GM12878 (cell line): ENCODE measurements around the gene CD164. TPM values are rescaled to one million over a fixed set of nuclear protein-coding genes. Genes with fewer than 3 reads are reported as not detected.
A peak's percentile ranks its signal among the peaks of the same experiment; 100 is the strongest.

Experiments used
- ATAC-seq: fragments of 200-7000 bp; cut with Tn5 transposase; 3 replicates; pipeline ENCODE4 v1.9.1; 2020; ENCODE audit warnings: mild to moderate bottlenecking, moderate library complexity
- BruUV-seq: library from RNA; stranded (reverse); fragments of 400-500 nt; replicated peaks from 2 replicates; lab custom pipeline; 2021; lab: Mats Ljungman, UMichigan
- CTCF ChIA-PET: fragments of 300-600 bp; sonication (Branson Sonifier 250); formaldehyde crosslinking; extraction: SDS; loops from one replicate; lab custom pipeline; 2021; ENCODE audit warnings: inconsistent platforms; lab: Yijun Ruan, JAX
- POLR2A ChIA-PET: fragments of 350-600 bp; formaldehyde crosslinking; extraction: SDS; loops from one replicate; lab custom pipeline; 2021; ENCODE audit warnings: inconsistent platforms; lab: Charles Lee
- RAD21 ChIA-PET: fragments of 300-600 bp; sonication (Branson Sonifier 250); formaldehyde crosslinking; loops from one replicate; lab custom pipeline; 2023; ENCODE audit warnings: antibody characterized with exemption; ENCODE audit not compliant: unreplicated experiment; lab: Charles Lee
- SMC1A ChIA-PET: fragments of 300-600 bp; sonication (Branson Sonifier 250); formaldehyde crosslinking; loops from one replicate; lab custom pipeline; 2023; ENCODE audit not compliant: unreplicated experiment, uncharacterized antibody; lab: Charles Lee
- DNase-seq: peaks from one replicate; pipeline ENCODE4 v3.0.0-alpha.2; 2011; ENCODE audit warnings: low read depth, low spot score
- FAIRE-seq: peaks from 3 replicates; lab custom pipeline; 2011; peaks lifted over from hg19 to GRCh38; lab: Jason Lieb, UNC
- H2AFZ ChIP-seq: 2 replicates; pipeline ENCODE4 v1.6.0; 2011; ENCODE audit warnings: low read depth, low read length, control low read depth; ENCODE audit not compliant: control insufficient read depth
- H3K27ac ChIP-seq: 2 replicates; pipeline ENCODE4 v1.5.1; 2011; ENCODE audit warnings: control low read depth; ENCODE audit not compliant: control insufficient read depth, insufficient read depth
- H3K27me3 ChIP-seq, 2 experiments: replicated peaks in 1 of 2; 2 replicates each; pipeline versions ENCODE4 v1.6.0 to v1.6.1; 2011; ENCODE audit warnings: low read length in 1 of 2; ENCODE audit not compliant: control insufficient read depth in 2 of 2, insufficient read depth in 2 of 2
- H3K36me3 ChIP-seq, 2 experiments: 2 replicates each; pipeline ENCODE4 v1.5.1; 2011; ENCODE audit warnings: low read length in 1 of 2; ENCODE audit not compliant: control insufficient read depth in 2 of 2, insufficient read depth in 2 of 2
- H3K4me1 ChIP-seq: 2 replicates; pipeline ENCODE4 v1.6.1; 2011; ENCODE audit warnings: mild to moderate bottlenecking, low read length, moderate library complexity, mixed read lengths; ENCODE audit not compliant: control insufficient read depth, insufficient read depth
- H3K4me2 ChIP-seq: 2 replicates; pipeline ENCODE4 v1.6.0; 2011; ENCODE audit warnings: control low read depth; ENCODE audit not compliant: control insufficient read depth, insufficient read depth
- H3K4me3 ChIP-seq: fragments of 200-600 bp; sonication (generic); 2 replicates; pipeline ENCODE4 v1.5.1; 2016
- H3K79me2 ChIP-seq: 2 replicates; pipeline ENCODE4 v1.6.0; 2011; ENCODE audit warnings: low read length; ENCODE audit not compliant: control insufficient read depth, insufficient read depth
- H3K9ac ChIP-seq: 2 replicates; pipeline ENCODE4 v1.8.0; 2011; ENCODE audit warnings: low read length, control low read depth, mixed read lengths; ENCODE audit not compliant: control insufficient read depth, insufficient read depth
- H3K9me3 ChIP-seq: replicated peaks from 3 replicates; pipeline ENCODE4 v1.5.1; 2011; ENCODE audit warnings: mild to moderate bottlenecking, low read length; ENCODE audit not compliant: control insufficient read depth, insufficient read depth
- H4K20me1 ChIP-seq: 2 replicates; pipeline ENCODE4 v1.6.0; 2011; ENCODE audit not compliant: control insufficient read depth, insufficient read depth
- ATF7 ChIP-seq: fragments of 450-650 bp; IDR thresholded peaks from 2 replicates; pipeline ENCODE4 v1.6.1; 2016; ENCODE audit warnings: low read depth, mild to moderate bottlenecking
- NFYA ChIP-seq: IDR thresholded peaks from 2 replicates; pipeline ENCODE4 v1.6.1; 2011; ENCODE audit warnings: low read depth, mild to moderate bottlenecking, low read length, improper control_type of control experiment, borderline replicate concordance
- POU2F2 ChIP-seq: IDR thresholded peaks from 3 replicates; pipeline ENCODE4 v1.6.1; 2011; ENCODE audit warnings: low read depth, mild to moderate bottlenecking, low read length, borderline replicate concordance
- RUNX3 ChIP-seq: IDR thresholded peaks from 2 replicates; pipeline ENCODE4 v1.6.1; 2012; ENCODE audit warnings: low read length, inconsistent platforms
- SMAD1 ChIP-seq: fragments of 450-650 bp; IDR thresholded peaks from 2 replicates; pipeline ENCODE4 v1.6.1; 2018; ENCODE audit warnings: mild to moderate bottlenecking, low read depth; ENCODE audit not compliant: partially characterized antibody
- SMARCA5 ChIP-seq: fragments of 450-650 bp; IDR thresholded peaks from 2 replicates; pipeline ENCODE4 v1.6.1; 2017; ENCODE audit warnings: mild to moderate bottlenecking
- SPI1 ChIP-seq: IDR thresholded peaks from 2 replicates; pipeline ENCODE4 v1.6.1; 2011; ENCODE audit warnings: low read depth, mild to moderate bottlenecking, low read length, moderate library complexity, borderline replicate concordance; ENCODE audit not compliant: insufficient read depth
- SRF ChIP-seq, 2 experiments: IDR thresholded peaks; 2 replicates each; pipeline ENCODE4 v1.6.1; 2011; ENCODE audit warnings: low read depth in 2 of 2, low read length in 2 of 2, mild to moderate bottlenecking in 1 of 2, moderate library complexity in 1 of 2
- TCF3 ChIP-seq: IDR thresholded peaks from 2 replicates; pipeline ENCODE4 v1.6.1; 2012; ENCODE audit warnings: low read depth, mild to moderate bottlenecking, low read length, borderline replicate concordance; ENCODE audit not compliant: insufficient read depth
- WRNIP1 ChIP-seq: IDR thresholded peaks from 2 replicates; pipeline ENCODE4 v1.6.1; 2011; ENCODE audit warnings: low read depth, low read length, improper control_type of control experiment, borderline replicate concordance
- ZNF207 ChIP-seq: fragments of 450-650 bp; IDR thresholded peaks from 2 replicates; pipeline ENCODE4 v1.6.1; 2014; ENCODE audit warnings: antibody characterized with exemption, mild to moderate bottlenecking, borderline replicate concordance
- ZNF217 ChIP-seq: fragments of 450-650 bp; IDR thresholded peaks from 2 replicates; pipeline ENCODE4 v1.6.1; 2017; ENCODE audit warnings: antibody characterized with exemption, mild to moderate bottlenecking
- WGBS: methylation state at CpG from one replicate; pipeline ENCODE4 v1.1.6; 2016; ENCODE audit warnings: low lambda C conversion rate; ENCODE audit not compliant: insufficient replicate concordance, insufficient coverage; ENCODE audit errors: missing lambda C conversion rate; 5-methylcytosine and 5-hydroxymethylcytosine counted together
- in situ Hi-C: fragments of 300-500 bp; cut with MboI; formaldehyde crosslinking; loops from 9 replicates; pipeline ENCODE4 v1.14.3; 2018; ENCODE audit warnings: mixed read lengths
- intact Hi-C: fragments of 100-400 bp; cut with micrococcal nuclease; formaldehyde crosslinking; loops from one replicate; pipeline ENCODE4 v1.14.2; 2022; ENCODE audit not compliant: unreplicated experiment
- polyA plus RNA-seq, 11 experiments: library from polyadenylated mRNA; depleted of rRNA in 4 of 11; unstranded in 6 of 11; stranded (reverse) in 5 of 11; fragments of >200 nt; fragmentation: Nextera tagmentation in 4 of 11; fragmentation: Illumina TruSeq in 1 of 11; extraction: Ambion mirVana in 4 of 11; extraction: Trizol in 1 of 11; gene quantifications; 1 replicate in 1 of 11; 2 replicates in 10 of 11; pipeline versions ENCODE4 v1.2.1 to v1.2.3, GENCODE V29; 2011 to 2016; ENCODE audit warnings: inconsistent platforms in 2 of 11, missing spikeins in 2 of 11, low read depth in 1 of 11
- total RNA-seq, 4 experiments: library from RNA; depleted of rRNA in 3 of 4; stranded (reverse); fragments of >200 nt in 3 of 4; fragmentation: Illumina TruSeq in 1 of 4; extraction: Trizol in 1 of 4; gene quantifications; 2 replicates each; pipeline versions ENCODE4 v1.2.1 to v1.2.3, GENCODE V29; 2013 to 2021
- TF ChIP-seq, protein P1 (sequence below): fragments of 450-650 bp; IDR thresholded peaks from 2 replicates; pipeline ENCODE4 v1.6.1; 2017; ENCODE audit warnings: mild to moderate bottlenecking, moderate library complexity
- TF ChIP-seq, protein P2 (sequence below): IDR thresholded peaks from 2 replicates; pipeline ENCODE4 v1.6.1; 2012; ENCODE audit warnings: mild to moderate bottlenecking, low read depth, low read length

Gene CD164
- total and polyA plus RNA-seq, 10 of the 15 experiments (the other 5 are each of a cell fraction or from before 2014, with no cell fraction given) = 145 to 447 (median 211) TPM

DNA sequence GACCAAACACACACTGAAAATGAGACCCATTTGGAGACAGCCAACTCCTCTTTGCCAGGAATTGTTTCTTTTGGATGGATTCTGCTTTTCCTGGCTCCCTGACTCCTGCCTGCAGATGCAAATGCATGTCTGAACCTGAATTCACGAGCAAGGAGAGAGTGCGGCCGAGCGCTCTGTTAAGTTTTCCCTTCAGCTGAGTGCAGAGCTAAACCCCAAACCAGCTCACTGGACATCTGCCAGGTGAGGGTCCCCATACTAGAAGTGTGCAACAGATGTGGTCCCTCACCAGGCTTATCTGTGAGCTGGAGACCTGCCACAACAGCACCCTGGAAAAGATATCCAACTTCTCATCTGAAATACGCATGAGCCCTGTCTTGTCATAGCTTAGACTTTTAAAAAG lies 59.0 kb downstream of the CD164 start (continued):
- no peak for TF ChIP-seq SPI1
- no peak for TF ChIP-seq SMAD1
- TF ChIP-seq RUNX3 = no peak
- TF ChIP-seq ZNF207 = no peak
- no peak for TF ChIP-seq TCF3
- TF ChIP-seq POU2F2 = no peak
- no peak for TF ChIP-seq NFYA

DNA sequence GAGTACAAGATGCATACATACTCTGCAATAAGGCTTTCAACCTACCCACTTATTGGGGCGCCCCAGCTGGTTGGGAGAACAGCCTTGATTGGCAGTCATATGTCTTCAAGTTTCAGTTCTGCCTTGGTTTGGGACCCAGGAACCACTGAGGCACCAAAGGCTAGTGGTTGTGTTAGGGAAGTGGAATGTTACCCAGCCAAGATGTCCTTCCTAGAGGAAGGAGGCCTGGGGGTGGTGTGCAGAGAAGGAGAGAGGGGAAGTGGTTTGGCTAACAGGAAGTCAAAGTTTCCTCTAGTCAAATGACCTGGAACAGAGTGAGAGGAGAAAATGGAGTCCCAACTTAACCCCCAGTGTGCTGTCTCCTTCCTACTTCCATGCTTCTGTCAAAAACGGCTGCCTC lies 59.4 kb downstream of the CD164 start:
- BruUV-seq = no TSS peak
- H3K79me2 ChIP-seq = no peaks in the 10 kb centered on the region
- FAIRE-seq (no peak), DNase-seq (no peak), ATAC-seq (peak; percentile 24; the same call in 2 of the 3 replicates)
- no peak overlapping the region for H3K9ac ChIP-seq
- peak overlapping the region; percentile 7; the same call in 1 of the 2 replicates for H3K4me2 ChIP-seq
- no peaks in the 10 kb centered on the region for H3K36me3 ChIP-seq
- ChIA-PET RAD21 (no interaction called here), CTCF (no interaction called here), SMC1A (no interaction called here), POLR2A (no interaction called here)
- in situ Hi-C loops = no loop called here
- no peak overlapping the region for H3K27ac ChIP-seq
- no peaks in the 10 kb centered on the region for H3K27me3 ChIP-seq
- H3K9me3 ChIP-seq = no peaks in the 10 kb centered on the region
- H3K4me1 ChIP-seq = peaks cover 7% of the 10 kb centered on the region
- no peak overlapping the region for H3K4me3 ChIP-seq
- H2AFZ ChIP-seq = no peak overlapping the region
- no peaks in the 10 kb centered on the region for H4K20me1 ChIP-seq
- intact Hi-C loops = no loop called here
- 24% methylated on average over 2 of the region's 2 CpGs for WGBS
- peak; percentile 50; the same call in 1 of the 2 replicates for TF ChIP-seq SPI1
- TF ChIP-seq ZNF217 = no peak
- no peak for TF ChIP-seq SMARCA5
- TF ChIP-seq SRF (IDR thresholded peaks at IDR 0.05; ENCODE audit: low read depth in 2 of 2, low read length in 2 of 2) = no peak
- TF ChIP-seq, protein P1, sequence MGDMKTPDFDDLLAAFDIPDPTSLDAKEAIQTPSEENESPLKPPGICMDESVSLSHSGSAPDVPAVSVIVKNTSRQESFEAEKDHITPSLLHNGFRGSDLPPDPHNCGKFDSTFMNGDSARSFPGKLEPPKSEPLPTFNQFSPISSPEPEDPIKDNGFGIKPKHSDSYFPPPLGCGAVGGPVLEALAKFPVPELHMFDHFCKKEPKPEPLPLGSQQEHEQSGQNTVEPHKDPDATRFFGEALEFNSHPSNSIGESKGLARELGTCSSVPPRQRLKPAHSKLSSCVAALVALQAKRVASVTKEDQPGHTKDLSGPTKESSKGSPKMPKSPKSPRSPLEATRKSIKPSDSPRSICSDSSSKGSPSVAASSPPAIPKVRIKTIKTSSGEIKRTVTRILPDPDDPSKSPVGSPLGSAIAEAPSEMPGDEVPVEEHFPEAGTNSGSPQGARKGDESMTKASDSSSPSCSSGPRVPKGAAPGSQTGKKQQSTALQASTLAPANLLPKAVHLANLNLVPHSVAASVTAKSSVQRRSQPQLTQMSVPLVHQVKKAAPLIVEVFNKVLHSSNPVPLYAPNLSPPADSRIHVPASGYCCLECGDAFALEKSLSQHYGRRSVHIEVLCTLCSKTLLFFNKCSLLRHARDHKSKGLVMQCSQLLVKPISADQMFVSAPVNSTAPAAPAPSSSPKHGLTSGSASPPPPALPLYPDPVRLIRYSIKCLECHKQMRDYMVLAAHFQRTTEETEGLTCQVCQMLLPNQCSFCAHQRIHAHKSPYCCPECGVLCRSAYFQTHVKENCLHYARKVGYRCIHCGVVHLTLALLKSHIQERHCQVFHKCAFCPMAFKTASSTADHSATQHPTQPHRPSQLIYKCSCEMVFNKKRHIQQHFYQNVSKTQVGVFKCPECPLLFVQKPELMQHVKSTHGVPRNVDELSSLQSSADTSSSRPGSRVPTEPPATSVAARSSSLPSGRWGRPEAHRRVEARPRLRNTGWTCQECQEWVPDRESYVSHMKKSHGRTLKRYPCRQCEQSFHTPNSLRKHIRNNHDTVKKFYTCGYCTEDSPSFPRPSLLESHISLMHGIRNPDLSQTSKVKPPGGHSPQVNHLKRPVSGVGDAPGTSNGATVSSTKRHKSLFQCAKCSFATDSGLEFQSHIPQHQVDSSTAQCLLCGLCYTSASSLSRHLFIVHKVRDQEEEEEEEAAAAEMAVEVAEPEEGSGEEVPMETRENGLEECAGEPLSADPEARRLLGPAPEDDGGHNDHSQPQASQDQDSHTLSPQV = no peak
- TF ChIP-seq WRNIP1 = no peak
- no peak for TF ChIP-seq ATF7
- TF ChIP-seq, protein P2, sequence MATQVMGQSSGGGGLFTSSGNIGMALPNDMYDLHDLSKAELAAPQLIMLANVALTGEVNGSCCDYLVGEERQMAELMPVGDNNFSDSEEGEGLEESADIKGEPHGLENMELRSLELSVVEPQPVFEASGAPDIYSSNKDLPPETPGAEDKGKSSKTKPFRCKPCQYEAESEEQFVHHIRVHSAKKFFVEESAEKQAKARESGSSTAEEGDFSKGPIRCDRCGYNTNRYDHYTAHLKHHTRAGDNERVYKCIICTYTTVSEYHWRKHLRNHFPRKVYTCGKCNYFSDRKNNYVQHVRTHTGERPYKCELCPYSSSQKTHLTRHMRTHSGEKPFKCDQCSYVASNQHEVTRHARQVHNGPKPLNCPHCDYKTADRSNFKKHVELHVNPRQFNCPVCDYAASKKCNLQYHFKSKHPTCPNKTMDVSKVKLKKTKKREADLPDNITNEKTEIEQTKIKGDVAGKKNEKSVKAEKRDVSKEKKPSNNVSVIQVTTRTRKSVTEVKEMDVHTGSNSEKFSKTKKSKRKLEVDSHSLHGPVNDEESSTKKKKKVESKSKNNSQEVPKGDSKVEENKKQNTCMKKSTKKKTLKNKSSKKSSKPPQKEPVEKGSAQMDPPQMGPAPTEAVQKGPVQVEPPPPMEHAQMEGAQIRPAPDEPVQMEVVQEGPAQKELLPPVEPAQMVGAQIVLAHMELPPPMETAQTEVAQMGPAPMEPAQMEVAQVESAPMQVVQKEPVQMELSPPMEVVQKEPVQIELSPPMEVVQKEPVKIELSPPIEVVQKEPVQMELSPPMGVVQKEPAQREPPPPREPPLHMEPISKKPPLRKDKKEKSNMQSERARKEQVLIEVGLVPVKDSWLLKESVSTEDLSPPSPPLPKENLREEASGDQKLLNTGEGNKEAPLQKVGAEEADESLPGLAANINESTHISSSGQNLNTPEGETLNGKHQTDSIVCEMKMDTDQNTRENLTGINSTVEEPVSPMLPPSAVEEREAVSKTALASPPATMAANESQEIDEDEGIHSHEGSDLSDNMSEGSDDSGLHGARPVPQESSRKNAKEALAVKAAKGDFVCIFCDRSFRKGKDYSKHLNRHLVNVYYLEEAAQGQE = no peak
